HL-60/S4 (cell line): ENCODE data around the gene CFAP20DC.

Experiments used
- in situ Hi-C: fragments of 300-500 bp; cut with MboI; formaldehyde crosslinking; loops from 2 replicates; pipeline ENCODE4 v1.14.3; 2022; ENCODE audit warnings: low sequenced_read_pairs

The CFAP20DC gene

DNA sequence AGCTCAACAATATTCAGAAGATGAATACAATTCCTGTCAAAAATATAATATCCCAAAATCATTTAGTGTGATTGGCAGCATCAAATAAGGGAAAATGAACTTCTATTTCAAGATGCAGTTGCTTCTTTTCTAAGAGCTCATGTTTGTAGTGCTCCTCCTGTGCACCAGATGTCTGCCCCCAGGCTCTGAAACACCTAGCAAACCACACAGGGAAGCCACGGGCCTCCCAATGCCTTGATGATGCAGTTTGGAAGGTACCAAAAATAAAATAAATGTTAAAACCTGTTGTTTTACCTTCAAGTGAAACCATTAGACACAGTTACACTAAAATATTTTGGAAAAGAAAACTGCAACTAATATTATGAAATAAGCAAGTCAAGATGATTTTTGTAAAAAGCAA lies 22.2 kb downstream of the CFAP20DC start:
- in situ Hi-C loops = no loop called here

- in situ Hi-C loops = no loop called here
Observed at GRCh38 chr3:59023612-59024011, 26.2 kb downstream of the CFAP20DC start.

DNA sequence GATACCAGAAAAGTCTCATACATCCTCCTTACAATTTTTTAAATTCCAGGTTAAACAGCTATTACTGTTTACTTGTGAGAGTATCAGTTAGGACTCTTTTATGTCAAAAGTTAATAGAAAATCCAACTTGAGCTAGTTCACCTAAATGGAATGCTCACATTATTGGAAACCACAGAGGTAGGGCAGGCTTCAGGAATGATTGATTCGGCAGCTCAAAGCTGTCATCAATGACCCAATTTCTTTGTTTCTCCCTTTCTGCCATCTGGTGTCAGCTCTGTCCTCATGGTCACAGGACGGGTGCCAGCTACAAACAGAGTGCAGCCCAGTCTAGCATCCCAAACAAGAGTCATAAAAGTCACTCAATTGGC lies 32.2 kb downstream of the CFAP20DC start:
- in situ Hi-C loops = no loop called here

DNA sequence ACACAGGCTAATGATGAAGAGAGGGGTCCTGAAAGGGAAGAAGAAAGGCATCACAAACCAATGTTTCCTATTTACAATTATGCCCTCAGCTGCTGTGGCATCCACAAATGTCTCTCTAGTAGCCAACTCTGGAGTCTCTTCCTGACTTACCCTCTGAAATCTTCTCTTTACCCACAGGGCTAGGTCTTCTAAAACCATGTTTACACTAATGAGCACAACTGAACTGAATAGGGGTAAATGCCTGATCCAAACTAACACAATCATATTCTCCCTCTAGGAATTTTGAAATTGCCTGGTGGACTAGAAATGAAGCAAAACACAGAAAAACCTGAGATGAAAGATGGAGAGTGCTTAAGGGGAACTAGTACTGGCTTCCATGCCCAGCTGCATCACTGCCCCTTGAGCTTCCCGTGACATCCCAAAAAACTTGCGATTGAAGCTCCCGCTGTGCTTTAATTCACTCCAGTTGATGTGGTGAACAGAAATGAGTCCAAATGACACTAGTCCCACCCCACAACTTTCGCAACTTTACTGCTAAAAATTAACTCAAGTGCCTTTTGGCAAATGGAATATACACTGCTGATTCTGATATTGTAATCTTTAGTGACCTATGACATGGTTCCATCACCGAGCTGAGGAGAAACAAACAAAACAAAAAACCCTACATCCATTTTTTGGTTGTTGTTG lies 32.8 kb downstream of the CFAP20DC start:
- in situ Hi-C loops = no loop called here

DNA sequence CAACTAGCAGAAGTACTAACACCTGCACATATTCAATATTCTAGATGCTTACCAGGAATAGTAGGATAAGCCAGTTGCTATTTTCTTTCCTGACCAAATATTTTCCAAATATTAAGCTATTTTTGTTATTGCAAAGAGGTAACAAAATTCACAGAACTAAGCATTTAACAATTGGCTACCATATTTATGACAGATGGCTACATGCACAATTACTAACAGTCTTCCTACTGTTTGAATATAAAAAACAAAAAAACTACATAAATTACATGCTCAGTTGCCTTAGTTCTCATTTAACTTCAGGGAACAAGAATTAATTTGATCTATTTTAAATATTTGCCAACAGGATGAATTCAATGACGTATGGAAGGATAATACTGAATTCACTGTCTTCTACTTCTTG lies 36.2 kb downstream of the CFAP20DC start:
- in situ Hi-C loops = no loop called here

DNA sequence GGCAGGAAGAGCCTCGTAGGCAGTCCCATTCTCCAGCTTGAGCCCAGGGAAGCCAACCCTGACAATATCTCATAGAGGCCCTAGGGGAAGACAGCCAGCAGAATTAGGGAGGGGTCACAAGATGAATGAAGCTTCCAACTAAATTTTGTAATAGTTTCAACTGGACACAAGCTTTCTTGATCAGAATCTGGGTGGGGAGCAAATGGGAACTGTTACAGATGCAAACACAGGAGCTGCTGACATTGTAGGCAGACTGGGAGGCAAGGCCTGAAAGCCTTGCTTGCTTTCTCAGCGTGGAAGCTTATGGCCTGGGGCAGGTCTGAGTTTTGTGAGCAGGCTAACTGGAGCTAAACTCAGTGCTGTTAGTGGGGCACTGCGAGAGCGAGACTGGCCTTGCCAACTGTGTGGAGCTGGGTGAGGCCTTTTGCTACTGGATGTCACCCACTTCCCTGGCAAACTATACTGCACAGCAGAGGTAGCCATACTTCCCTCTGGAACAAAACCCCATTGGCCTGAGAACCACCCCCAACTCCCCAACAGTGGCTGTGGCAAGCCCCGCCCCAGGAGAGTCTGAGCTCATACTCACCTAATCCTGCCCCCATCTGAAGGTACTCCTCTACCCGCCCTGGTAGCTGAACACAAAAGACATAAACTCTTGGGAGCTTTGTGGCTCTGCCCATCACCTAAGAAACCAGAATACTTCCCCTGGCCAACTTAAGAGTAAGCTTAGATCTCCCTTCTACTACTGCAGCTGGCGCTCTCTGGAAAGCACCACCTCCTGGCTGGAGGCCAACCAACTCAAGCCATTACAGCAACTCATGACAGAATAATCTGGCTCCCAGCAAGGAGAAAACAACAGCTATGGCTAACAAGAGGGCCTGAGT lies 42.9 kb downstream of the CFAP20DC start:
- in situ Hi-C loops = no loop called here

DNA sequence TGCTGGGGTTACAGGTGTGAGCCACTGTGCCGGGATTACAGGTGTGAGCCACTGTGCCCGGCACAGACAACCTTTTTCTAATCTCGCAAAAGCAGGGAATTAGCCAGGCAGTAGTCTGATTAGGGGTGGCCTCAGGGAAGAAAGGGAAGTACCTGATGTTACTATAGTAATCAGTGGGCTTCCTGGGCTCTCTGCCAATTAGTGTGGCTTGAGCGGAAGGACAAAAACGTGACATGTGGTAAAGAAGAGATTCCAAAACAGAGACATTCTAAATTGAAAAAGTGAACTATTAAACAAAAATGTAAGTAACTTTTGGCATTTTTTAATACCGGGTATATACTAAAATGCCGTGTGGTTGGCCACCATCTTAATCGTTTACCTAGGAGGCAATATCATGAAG lies 48.1 kb downstream of the CFAP20DC start:
- in situ Hi-C loops = no loop called here

DNA sequence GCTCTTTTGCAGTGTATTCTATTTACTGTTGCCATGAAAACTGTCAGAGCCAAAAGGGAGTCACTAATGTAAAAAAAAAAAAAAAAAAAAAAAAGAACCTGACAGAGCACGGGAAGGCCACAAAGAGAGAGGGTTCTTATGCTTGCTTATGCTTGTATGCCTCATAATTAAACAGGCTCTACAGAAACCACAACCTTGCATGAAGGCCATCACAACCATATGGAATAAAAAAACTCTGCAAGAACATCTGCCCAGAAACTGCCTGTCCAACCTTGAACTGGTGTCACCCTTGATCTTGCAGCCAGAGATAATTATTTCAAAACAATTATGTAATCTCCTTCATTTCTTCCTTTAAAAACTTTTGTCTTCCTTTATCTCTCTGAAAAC lies 50.1 kb downstream of the CFAP20DC start:
- in situ Hi-C loops = no loop called here

DNA sequence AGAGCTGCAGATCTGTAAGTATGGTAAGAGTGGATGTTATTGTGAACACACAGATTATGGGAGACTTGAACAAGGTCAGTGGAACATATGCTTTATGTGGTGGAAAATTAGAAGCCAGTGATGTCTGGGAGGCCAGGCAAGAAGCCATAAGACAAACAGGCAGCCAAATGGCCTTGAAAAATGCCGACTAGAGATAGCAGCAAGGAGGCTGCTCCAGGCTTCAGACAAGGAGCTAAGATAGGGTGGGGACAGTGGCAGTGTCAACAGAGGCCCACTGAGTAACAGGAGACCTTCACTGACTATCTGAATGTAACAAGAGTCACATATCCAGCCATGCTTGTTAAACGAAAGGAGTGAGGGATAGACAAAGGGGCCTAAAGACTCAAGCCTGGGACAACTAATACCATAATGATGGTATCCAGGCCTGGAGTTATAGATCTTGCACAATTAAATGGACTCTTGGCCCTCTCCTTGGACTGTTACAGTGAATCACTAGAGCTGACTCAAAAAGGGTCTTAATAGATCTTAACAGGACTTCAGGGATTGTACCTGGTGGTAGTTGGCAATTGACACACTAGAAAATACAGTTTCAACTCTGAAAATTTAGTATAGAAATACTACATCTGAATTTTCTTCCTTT lies 50.6 kb downstream of the CFAP20DC start:
- in situ Hi-C loops = no loop called here

DNA sequence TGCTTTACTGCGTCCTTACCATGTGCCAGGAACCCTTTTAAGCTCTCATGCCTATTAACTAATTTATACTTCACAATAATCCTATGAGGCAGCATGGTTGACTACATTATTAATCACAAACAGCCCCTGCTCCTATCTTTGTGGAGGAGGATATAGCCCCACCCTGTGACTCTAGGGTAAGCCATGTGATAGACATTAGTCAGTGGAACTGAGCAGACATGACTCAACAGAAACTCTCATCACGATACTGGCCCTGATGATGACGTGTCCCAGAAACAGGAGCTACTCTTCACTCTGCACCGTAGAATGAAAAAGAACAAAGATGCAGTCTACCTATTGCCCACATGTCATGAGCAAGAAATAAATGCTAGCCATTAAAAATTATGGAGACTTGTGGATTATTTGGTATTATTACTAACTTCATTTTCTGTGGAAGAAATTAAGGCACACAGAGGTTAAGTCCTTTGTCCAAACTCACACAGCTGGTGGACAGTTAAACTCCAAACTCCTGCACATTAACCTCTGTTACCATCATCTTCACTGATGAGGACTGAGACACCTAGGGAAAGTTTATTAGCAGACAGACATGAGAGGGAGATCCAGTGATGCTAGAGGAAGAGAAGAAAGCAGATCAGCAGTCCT lies 51.2 kb downstream of the CFAP20DC start:
- in situ Hi-C loops = no loop called here

GRCh38 chr3:58996730-58997129 lies 53.1 kb downstream of the CFAP20DC start:
- in situ Hi-C loops = no loop called here

DNA sequence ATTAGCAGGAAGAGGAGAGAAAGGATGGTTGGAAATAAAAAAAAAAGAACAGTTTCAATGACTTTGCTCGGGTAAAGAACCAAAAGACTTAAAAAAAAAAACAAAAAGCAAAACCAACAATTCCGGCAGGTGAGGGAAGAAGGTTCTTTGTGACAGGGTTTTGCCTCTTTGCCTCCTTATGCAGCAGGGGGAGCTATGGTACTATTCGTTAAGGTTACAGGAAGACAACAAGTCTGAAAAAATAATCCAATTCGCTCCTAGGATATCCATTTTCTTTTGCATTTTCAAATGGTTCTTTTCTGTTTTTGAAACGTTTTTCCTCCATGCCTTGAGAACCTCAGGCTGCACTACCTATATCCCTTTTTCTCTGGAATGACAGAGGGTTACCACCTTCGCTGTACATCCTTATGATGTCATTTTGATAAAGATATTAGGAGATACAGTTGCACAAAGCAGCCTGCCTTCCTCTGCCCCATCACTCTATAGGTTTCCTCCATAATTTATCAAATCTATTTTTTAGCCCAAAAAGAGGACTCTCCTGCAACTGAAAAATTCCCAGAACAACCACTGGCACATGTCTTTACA lies 55.0 kb downstream of the CFAP20DC start:
- in situ Hi-C loops = no loop called here

- in situ Hi-C loops = no loop called here
Observed at GRCh38 chr3:58993547-58993946, 56.3 kb downstream of the CFAP20DC start.

- in situ Hi-C loops = no loop called here
Observed at GRCh38 chr3:58991623-58992022, 58.2 kb downstream of the CFAP20DC start.

GRCh38 chr3:58991026-58991425 lies 58.8 kb downstream of the CFAP20DC start:
- in situ Hi-C loops = no loop called here

- in situ Hi-C loops = no loop called here
Observed at GRCh38 chr3:58989955-58990354, 59.9 kb downstream of the CFAP20DC start.

DNA sequence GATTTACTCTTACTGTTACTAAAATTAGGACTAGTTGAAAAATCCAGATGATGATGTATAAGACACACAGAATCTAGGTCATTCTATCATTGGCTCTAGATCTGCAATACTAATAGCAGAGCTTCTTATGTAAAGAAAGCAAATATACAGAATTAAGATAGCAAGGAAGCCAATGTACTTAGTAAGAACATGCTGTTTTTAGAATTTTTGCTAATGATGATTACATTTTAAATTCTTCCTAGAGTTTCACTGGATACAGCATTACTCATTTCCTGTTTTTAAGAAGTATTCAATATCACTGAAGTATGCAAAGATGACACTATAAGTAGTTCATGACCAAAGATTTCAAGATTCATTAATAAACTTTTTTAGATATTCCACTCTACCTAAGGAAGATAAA lies 60.7 kb downstream of the CFAP20DC start:
- in situ Hi-C loops = no loop called here

GRCh38 chr3:58988041-58988440 lies 61.8 kb downstream of the CFAP20DC start:
- in situ Hi-C loops = no loop called here

DNA sequence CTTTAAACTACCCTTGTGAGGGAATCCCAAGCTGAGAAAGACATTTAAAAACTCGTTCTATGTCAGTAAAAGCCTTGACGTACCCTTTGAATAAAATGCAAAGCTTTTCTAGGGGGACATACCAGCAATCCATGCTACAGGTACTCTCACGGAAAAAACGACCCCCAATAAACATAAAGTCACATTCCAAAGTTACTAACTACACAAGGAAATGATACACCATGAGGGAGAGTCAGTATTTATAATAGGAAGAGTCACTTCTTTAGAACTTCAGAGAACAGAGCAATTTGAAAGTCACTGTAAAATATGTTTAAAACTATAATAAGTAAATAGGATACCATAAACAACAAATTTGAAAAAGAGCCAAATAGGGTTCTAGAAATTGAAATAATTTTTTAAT lies 63.2 kb downstream of the CFAP20DC start:
- in situ Hi-C loops = no loop called here

DNA sequence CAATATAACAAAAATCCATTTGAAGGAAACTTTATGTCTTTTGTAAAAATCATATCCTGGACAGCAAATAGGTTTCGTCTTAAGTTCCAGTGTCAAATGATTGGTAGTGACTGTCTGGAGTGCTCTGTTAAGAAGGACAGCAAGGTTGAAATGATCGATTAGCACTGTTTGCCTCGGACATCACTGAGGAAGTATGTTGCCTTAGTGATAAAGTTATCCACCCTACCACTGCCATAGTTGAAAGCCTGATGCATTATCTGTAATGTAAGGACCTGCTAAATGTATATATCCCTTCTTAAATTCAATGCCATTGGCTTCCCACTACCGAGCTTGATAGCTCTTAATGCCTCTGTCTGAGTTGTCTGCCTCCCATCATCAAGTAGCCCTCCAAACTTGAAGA lies 70.0 kb downstream of the CFAP20DC start:
- in situ Hi-C loops = no loop called here

DNA sequence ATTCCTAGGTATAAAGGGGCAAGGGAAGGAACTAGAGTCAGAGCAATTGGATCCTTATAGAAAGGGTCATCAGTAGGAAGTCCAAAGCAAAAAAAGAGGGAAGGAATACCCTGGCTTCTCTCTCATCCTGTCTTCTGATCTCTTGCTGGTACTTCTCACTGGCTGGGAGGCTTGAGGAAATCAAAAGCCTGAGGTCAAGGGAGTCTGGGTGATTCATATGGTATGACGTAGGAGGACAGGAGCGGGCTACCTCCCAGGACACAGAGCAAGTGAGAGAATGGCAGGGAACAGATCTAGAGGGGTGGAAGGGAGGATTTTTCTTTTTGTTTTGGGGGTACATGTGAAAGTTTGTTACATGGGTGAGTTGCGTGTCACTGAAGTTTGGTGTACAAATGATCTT lies 76.0 kb downstream of the CFAP20DC start:
- in situ Hi-C loops = no loop called here
